HEK293 (cell line): ENCODE measurements around the gene C10orf67.

Source experiments
- CTCF ChIP-seq: fragments of 450-650 bp; formaldehyde crosslinking; IDR thresholded peaks from 2 replicates; pipeline ENCODE4 v1.5.1; 2016; ENCODE audit warnings: missing biosample characterization, missing genetic modification characterization
- TRIM28 ChIP-seq: IDR thresholded peaks from 2 replicates; pipeline ENCODE4 v1.6.1; 2011; ENCODE audit warnings: low read length, control low read depth, borderline replicate concordance
- ZNF391 ChIP-seq: fragments of 450-650 bp; formaldehyde crosslinking; IDR thresholded peaks from 2 replicates; pipeline ENCODE4 v1.5.1; 2016; ENCODE audit warnings: low read depth, missing biosample characterization, missing genetic modification characterization, borderline replicate concordance
- ZSCAN23 ChIP-seq: fragments of 450-650 bp; formaldehyde crosslinking; IDR thresholded peaks from 2 replicates; pipeline ENCODE4 v1.5.1; 2016; ENCODE audit warnings: missing biosample characterization, missing genetic modification characterization

DNA sequence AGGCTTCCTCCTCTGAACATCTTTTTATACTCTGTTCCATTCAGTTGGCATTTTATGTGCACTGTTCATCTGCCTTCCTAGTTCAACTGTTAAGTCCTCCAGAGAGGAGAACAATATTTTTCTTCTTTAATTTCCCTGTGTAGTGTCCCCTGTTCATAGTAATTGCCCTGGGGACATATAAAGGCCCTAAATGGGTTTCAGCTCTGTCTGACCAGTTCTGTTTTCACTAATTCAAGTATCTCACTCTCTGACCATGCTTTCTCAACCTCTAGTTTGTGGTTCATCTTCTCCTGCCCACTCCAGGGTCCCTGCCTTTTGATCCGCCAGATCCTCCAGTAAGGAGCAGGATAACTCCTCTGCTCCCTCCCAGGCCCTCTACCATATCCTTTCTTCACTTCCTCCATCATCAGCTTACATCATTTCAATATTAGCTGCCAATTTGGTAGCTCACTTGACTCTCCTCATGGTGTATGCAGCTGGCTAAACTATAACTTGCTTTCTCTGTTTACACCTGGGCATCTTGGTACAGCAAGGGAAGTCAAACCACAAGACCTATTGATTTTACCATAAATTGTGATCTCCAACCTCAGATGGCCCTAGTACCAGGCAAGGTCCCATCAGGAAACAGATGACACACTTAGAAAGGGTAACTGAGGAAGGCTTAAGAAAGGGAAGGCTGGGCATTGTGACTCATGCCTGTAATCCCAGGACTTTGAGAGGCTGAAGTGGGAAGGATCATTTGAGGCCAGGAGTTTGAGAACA lies 17.7 kb upstream of the C10orf67 start:
- no peak for TF ChIP-seq ZNF391 (tag by site-specific recombination)
- TF ChIP-seq ZSCAN23 (tag by site-specific recombination), result no peak
- TF ChIP-seq CTCF, result no peak
- no peak for TF ChIP-seq TRIM28
